Left renal pelvis (tissue), 4 donors: ENCODE data around the gene SDF4. TPM values are rescaled to one million over a fixed set of nuclear protein-coding genes. Genes with fewer than 3 reads are reported as not detected.

Source experiments
- DNase-seq, 4 donors: peaks; one replicate each; pipeline ENCODE4 v3.0.0-alpha.2; 2013; ENCODE audit warnings: low read depth in 4 of 4, low spot score in 3 of 4
- polyA plus RNA-seq, 4 donors: library from polyadenylated mRNA; unstranded; fragments of 120-200 nt; gene quantifications; one replicate each; pipeline ENCODE4 v1.2.1, GENCODE V29; 2013; ENCODE audit not compliant: insufficient read length in 4 of 4

SDF4 gene
- polyA plus RNA-seq, 4 donors = 120 to 139 (median 128) TPM

GRCh38 chr1:1215881-1216605 lies 15.8 kb downstream of the SDF4 start:
- no peak for DNase-seq

DNA sequence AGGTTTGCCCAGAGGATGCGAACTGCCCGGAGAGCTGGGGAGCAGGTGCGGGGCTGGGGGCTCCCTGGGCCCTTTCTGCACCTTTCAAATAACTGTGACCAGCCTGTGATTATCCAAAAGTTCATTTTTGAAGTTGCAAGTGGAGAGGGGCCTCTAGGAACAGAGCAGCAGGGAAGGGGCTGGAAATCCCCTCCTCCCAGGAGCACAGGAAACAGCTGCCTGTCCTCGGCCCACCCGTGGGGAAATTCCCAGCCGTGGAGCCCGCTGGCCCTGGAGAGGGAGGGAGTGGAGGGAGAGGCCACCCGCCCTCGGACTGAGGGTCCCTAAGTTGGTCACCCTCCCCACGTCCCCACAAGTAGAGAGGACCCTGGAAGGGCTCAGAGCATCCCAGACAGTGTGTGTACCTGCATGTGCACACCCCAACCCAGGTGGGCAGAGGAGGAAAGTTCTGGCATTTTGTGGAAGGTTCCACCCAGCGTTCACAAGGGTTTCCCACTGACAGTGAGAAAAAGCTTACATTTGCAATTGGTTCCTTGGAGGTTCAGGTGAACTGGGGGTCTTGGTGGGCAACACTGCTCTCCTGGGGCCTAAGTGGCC lies 16.6 kb downstream of the SDF4 start:
- DNase-seq = no peak

- DNase-seq = no peak
These were observed 18.2 kb downstream of the SDF4 start, which contains the start of gene TNFRSF4 for GRCh38 chr1:1213345-1214265. Gene TNFRSF4 (minus strand): TSS chr1:1214153. CDS start chr1:1214127, 26 bp downstream.

DNA sequence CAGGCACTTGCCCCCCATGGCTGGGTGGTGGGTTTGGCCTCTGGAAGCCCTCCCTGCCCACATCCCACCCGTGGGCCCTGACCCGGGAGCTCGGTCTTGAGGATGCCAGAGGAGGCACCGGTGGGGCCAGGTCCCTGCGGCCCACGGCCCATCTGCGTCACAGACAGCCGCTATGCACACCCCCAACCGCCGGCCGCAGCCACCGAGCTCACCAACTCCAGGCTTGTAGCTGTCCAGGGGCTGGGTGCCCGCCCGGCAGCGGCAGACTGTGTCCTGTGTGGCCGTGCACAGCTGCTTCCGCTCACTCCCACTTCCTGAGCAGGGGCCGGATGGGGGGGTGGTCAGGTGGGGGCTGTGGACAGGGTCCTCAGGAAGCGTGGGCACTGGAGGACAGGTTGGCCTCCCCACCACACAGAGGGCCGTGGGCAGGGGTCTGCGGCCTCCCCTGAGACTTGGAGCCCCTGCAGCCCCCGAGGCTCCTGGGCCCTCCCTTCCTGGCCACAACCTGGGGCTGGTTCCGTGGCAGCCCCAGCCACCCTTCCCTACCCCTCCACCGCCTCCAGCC lies 18.9 kb downstream of the SDF4 start:
- DNase-seq = no peak

- no peak for DNase-seq
These were observed 20.0 kb downstream of the SDF4 start for GRCh38 chr1:1211541-1212441.

GRCh38 chr1:1210726-1211540 lies 20.9 kb downstream of the SDF4 start:
- DNase-seq = no peak

GRCh38 chr1:1208713-1209433 lies 22.9 kb downstream of the SDF4 start:
- DNase-seq = no peak

DNA sequence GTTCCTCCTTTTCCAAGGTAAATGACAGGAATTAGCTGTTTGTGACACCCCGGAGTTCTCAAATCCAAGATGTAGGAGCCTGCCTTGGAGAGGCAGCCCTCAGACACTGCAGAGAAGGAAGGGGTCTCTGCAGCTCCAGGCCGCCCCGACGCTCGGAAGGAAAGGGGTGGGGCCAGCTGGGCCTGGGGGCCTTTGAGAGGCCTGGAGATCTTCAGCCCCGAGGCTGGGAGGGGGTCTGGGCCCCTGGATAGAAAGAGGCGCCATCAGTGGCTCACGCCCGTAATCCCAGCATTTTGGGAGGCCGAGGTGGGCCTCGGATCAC lies 24.3 kb downstream of the SDF4 start:
- DNase-seq = no peak

GRCh38 chr1:1206966-1207531 lies 24.8 kb downstream of the SDF4 start:
- DNase-seq = no peak

- DNase-seq = no peak
These were observed 25.3 kb downstream of the SDF4 start, which contains the start of gene TNFRSF18 for GRCh38 chr1:1206376-1206965. Gene TNFRSF18 (minus strand): TSS chr1:1206592. CDS start chr1:1206571, 21 bp downstream.

GRCh38 chr1:1205769-1206375 lies 25.9 kb downstream of the SDF4 start:
- DNase-seq = no peak

- DNase-seq = no peak
These were observed 26.6 kb downstream of the SDF4 start for GRCh38 chr1:1204998-1205768.

DNA sequence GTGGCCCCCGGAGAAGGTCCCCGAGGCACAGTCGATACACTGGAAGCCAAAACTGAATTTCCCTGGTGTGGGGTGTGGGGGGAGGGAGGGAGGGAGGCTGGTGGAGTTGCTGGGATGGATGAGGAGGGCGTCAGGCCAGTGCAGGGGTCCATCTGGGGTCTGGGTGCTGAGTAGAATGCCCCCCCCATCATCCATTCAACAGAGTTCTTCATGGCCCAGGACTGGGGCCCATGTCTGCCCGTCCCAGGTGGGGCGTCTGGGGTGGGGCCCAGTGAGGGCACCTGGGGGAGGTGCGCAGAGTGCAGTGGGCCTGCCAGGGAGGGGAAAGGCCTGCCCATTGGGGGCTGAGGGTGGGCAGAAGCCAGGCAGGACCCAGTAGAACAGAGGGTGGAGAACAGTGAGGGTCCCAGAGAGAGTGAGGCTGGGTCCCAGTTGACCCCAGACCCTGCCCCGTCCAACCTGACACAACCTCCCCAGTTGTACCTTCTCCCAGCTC lies 27.3 kb downstream of the SDF4 start:
- no peak for DNase-seq

DNA sequence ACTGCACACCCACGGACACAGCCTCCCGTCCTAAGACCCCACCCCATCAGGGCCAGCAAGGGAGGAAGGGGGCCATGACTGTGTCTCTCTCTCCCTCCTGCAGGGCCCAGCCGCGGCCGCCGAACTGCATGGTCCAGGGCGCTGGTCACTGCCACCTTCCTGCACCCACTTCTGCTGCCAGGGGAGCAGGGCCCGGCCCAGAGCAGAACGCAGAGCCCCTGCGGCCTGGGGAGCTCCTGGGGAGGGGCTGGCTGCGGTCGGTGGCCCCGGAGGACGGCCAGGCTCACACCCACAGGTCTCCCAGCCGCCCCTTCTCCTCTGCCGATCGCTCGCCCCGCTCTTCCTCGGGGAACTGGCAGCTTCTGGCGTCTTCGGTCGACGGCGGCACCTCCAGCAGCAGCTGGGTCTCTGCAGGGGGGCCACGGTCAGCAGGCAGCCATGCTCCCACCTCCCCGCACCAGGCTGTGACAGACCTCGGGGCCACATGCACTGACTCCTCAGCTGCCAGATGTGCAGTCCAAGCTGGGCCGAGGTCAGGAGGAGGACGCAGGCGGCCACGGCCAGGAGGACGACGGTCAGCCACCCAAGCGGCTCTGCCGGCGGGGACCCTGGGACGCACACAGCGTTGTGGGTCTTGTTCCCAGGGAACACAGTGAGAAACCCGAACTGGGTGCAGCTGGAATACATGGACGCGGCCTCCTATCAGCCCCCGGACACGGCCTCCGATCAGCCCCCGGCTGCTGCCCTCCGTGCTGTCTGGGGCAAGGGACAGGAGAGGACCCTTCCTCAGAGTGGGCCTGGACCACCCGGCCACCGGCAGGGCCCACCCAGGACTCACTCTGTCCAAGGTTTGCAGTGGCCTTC lies 28.0 kb downstream of the SDF4 start:
- no peak for DNase-seq

DNA sequence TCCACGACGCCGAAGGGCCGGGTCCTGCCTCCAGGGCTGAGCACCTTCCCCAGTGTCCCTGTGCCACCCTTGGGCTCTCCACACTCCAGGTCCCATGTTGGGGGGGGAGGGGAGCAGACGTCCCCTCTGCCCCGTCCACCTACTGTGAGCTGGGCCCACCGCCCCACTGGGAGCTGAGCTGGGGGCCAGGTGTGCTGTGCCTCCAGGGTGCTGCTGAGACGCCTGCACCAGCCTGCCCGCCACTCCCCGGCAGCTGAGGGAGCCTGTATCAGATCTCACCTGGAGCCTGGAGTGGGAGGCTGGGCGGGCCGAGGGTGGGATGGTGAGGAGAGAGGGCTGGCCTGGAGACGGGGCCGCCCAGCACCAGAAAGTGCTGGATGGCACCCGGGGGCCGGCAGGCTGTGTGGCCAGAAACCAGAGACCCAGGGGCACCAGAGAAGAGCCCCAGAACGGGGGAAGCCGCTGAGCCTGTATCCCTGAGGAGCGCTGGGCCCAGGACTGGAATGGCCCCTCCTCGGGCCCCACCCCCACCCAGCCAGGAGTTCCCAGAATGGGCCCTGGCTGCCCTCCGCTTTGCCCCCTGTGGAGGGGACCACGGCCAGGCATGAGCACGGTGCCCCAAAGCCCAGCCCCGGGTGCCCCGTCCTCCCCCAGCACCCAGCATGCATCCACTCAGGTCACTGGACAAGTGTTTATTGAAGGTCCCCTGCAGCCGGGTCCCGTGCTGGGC lies 28.8 kb downstream of the SDF4 start:
- DNase-seq = no peak
